ENCODE results near the gene PCOLCE2. TPM values are rescaled to one million over a fixed set of nuclear protein-coding genes. Genes with fewer than 3 reads are reported as not detected.

PCOLCE2 gene
- total RNA-seq, 2 donors from 2014 or later, result 79.1 to 148 TPM

DNA sequence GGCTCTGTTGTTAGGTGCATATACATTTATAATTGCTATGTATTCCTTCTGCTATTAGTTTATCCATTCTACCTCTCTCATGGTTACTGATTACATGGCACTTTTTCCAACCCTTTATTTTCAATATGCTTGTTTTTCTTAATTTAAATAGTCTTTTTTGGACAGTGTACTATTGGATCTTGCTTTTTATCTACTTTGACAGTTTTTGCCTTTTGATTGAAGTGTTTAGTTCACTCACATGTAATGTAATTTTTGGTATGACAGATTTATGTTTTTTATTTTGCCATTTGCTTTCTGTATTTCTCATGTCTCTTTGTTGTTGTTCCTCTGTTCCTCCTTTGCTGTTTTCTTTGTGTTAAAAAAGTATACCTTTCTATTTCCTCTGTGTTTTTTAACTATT is 120.5 kb downstream of the PCOLCE2 start:
- Histone ChIP-seq H3K4me1 (no peaks in the 10 kb centered on the region), H3K27me3 (no peaks in the 10 kb centered on the region), H3K36me3 (peaks cover 9% of the 10 kb centered on the region), H3K9me3 (peaks cover 0 to 23% of the 10 kb centered on the region in 2 donors), H3K27ac (no peak overlapping the region), H3K4me3 (no peak overlapping the region)
- TF ChIP-seq, protein P1, sequence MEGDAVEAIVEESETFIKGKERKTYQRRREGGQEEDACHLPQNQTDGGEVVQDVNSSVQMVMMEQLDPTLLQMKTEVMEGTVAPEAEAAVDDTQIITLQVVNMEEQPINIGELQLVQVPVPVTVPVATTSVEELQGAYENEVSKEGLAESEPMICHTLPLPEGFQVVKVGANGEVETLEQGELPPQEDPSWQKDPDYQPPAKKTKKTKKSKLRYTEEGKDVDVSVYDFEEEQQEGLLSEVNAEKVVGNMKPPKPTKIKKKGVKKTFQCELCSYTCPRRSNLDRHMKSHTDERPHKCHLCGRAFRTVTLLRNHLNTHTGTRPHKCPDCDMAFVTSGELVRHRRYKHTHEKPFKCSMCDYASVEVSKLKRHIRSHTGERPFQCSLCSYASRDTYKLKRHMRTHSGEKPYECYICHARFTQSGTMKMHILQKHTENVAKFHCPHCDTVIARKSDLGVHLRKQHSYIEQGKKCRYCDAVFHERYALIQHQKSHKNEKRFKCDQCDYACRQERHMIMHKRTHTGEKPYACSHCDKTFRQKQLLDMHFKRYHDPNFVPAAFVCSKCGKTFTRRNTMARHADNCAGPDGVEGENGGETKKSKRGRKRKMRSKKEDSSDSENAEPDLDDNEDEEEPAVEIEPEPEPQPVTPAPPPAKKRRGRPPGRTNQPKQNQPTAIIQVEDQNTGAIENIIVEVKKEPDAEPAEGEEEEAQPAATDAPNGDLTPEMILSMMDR (IDR thresholded peaks at IDR 0.05), result no peak
- DNase-seq (ENCODE audit: low spot score), result no peak

Other genes with a start within 250 kb of the PCOLCE2 start
- gene TRPC1, start 165.0 kb downstream of the PCOLCE2 start, total RNA-seq, result 10 to 100 TPM; 10.6 to 20.2 TPM
- gene PAQR9, start 74.6 kb upstream of the PCOLCE2 start, total RNA-seq, result 10 to 100 TPM in 1 of 2 donors, 1 to 10 TPM in 1; 5.7 to 23.0 TPM
- 10 to 100 TPM; 26.3 to 33.7 TPM for gene U2SURP, start 112.5 kb upstream of the PCOLCE2 start, total RNA-seq
- 1 to 10 TPM; 2.3 to 4.8 TPM for gene CHST2, start 230.7 kb upstream of the PCOLCE2 start, total RNA-seq

Data from right atrium auricular region (tissue), 2 donors.